MM.1S (cell line): ENCODE data around the gene MED16.

Source experiments
- DNase-seq: peaks from one replicate; pipeline ENCODE4 v3.0.0-alpha.2; 2015
- H2AFZ ChIP-seq: fragments of 300-600 bp; sonication (generic); 2 replicates; pipeline ENCODE4 v1.6.0; 2016; ENCODE audit warnings: antibody characterized with exemption, low read length
- H3F3A ChIP-seq: fragments of 300-600 bp; sonication (generic); 2 replicates; pipeline ENCODE4 v1.6.1; 2016; ENCODE audit warnings: mild to moderate bottlenecking, antibody characterized with exemption, low read length, moderate library complexity, mixed read lengths; ENCODE audit not compliant: insufficient read depth
- H3K27ac ChIP-seq: fragments of 300-600 bp; sonication (generic); 2 replicates; pipeline ENCODE4 v1.5.1; 2016; ENCODE audit warnings: mild to moderate bottlenecking, low read length
- H3K27me3 ChIP-seq: fragments of 300-600 bp; sonication (generic); replicated peaks from 2 replicates; pipeline ENCODE4 v1.6.0; 2016; ENCODE audit warnings: low read length; ENCODE audit not compliant: insufficient read depth
- H3K36me3 ChIP-seq: fragments of 300-600 bp; sonication (generic); replicated peaks from 2 replicates; pipeline ENCODE4 v1.6.1; 2016; ENCODE audit warnings: mild to moderate bottlenecking, low read length, mixed read lengths; ENCODE audit not compliant: insufficient read depth
- H3K4me1 ChIP-seq: fragments of 300-600 bp; sonication (generic); 2 replicates; pipeline ENCODE4 v1.6.1; 2016; ENCODE audit warnings: low read length, mixed read lengths
- H3K4me2 ChIP-seq: fragments of 300-600 bp; sonication (generic); 2 replicates; pipeline ENCODE4 v1.6.0; 2016; ENCODE audit warnings: low read depth, low read length
- H3K4me3 ChIP-seq: fragments of 300-600 bp; sonication (generic); 2 replicates; pipeline ENCODE4 v1.5.1; 2016; ENCODE audit warnings: low read length, mixed read lengths
- H3K79me2 ChIP-seq: fragments of 300-600 bp; sonication (generic); 2 replicates; pipeline ENCODE4 v1.6.1; 2016; ENCODE audit warnings: mixed run types, low read length, mixed read lengths
- H3K9ac ChIP-seq: fragments of 300-600 bp; sonication (generic); 2 replicates; pipeline ENCODE4 v1.6.1; 2016; ENCODE audit warnings: low read length, mixed read lengths
- H3K9me2 ChIP-seq: fragments of 300-600 bp; sonication (generic); replicated peaks from 2 replicates; pipeline ENCODE4 v1.6.1; 2016; ENCODE audit warnings: mild to moderate bottlenecking, low read length, mixed read lengths; ENCODE audit not compliant: insufficient read depth
- H3K9me3 ChIP-seq: fragments of 300-600 bp; sonication (generic); replicated peaks from 2 replicates; pipeline ENCODE4 v1.6.1; 2016; ENCODE audit warnings: mild to moderate bottlenecking, low read length, mixed read lengths; ENCODE audit not compliant: insufficient read depth
- H4K20me1 ChIP-seq: fragments of 300-600 bp; sonication (generic); 2 replicates; pipeline ENCODE4 v1.6.1; 2016; ENCODE audit warnings: mild to moderate bottlenecking, low read length, moderate library complexity, mixed read lengths; ENCODE audit not compliant: insufficient read depth
- EZH2 ChIP-seq: fragments of 300-600 bp; sonication (generic); optimal IDR thresholded peaks from 2 replicates; pipeline ENCODE3; 2017; ENCODE audit warnings: low read depth, mild to moderate bottlenecking, antibody characterized with exemption, low read length, mixed read lengths
- EZH2phosphoT487 ChIP-seq: fragments of 300-600 bp; sonication (generic); IDR thresholded peaks from 2 replicates; pipeline ENCODE4 v1.6.1; 2018; ENCODE audit warnings: antibody characterized with exemption, low read length
- TF ChIP-seq, protein P1 (sequence below): fragments of 300-600 bp; sonication (generic); IDR thresholded peaks from 2 replicates; pipeline ENCODE4 v1.5.1; 2016; ENCODE audit warnings: antibody characterized with exemption, low read length, mixed read lengths

Gene MED16

DNA sequence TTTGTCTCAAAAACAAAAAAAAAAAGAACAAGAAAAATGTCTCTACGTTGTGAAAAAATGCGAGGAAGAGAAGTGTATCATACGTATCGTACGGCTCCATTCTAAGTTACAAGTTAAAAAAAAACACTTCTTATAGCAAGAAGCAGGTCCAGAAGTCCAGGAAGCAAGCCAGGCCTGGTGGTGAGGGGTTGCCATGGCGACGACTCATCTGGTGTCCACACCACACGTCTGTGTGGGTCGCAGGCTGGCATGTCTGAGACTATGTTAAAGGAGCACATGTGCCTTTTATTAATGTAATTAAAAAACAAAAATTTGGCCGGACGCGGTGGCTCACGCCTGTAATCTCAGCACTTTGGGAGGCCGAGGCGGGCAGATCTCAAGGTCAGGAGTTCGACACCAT is 5.9 kb downstream of the MED16 start:
- DNase-seq = no peak
- H3F3A ChIP-seq = no peaks in the 10 kb centered on the region

DNA sequence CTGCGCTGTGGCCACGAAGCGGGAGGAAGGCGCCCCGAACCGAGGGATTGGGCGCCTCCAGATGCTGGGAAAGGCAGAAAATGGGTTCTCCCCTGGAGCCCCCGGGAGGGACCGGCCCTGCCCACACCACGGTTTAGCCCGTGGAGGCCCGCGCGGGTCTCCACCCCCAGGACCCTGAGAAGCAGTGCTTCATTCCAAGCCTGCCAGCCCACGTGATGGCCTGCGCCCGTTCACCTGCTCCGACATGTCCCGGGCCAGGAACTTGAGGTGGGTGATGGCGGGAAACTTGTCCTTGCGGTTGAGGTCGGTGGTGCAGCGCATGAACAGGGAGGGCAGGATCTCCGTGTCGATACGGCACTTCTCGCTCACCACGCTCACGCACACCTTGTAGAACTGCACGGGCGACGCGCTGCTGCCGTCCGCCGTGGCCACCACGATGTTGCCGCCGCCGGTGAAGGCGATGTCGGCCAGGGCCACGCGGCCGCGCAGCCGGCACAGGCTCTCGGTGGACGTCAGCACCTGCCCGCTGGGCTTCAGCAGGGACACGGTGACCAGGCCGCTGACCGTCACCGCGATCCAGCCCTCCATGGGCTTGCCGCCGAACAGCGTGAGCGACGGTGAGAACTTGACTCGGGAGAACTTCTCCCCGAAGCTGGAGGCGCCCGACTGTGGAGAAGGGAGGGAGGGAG is 7.3 kb downstream of the MED16 start:
- H3K4me3 ChIP-seq = no peak overlapping the region
- H3K36me3 ChIP-seq = no peaks in the 10 kb centered on the region; the same call in 1 of the 2 replicates
- H3K9me2 ChIP-seq = no peaks in the 10 kb centered on the region
- TF ChIP-seq, protein P1, sequence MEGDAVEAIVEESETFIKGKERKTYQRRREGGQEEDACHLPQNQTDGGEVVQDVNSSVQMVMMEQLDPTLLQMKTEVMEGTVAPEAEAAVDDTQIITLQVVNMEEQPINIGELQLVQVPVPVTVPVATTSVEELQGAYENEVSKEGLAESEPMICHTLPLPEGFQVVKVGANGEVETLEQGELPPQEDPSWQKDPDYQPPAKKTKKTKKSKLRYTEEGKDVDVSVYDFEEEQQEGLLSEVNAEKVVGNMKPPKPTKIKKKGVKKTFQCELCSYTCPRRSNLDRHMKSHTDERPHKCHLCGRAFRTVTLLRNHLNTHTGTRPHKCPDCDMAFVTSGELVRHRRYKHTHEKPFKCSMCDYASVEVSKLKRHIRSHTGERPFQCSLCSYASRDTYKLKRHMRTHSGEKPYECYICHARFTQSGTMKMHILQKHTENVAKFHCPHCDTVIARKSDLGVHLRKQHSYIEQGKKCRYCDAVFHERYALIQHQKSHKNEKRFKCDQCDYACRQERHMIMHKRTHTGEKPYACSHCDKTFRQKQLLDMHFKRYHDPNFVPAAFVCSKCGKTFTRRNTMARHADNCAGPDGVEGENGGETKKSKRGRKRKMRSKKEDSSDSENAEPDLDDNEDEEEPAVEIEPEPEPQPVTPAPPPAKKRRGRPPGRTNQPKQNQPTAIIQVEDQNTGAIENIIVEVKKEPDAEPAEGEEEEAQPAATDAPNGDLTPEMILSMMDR = no peak
- TF ChIP-seq EZH2 = no peak
- no peak for TF ChIP-seq EZH2phosphoT487
- H3K9ac ChIP-seq = no peak overlapping the region
- no peaks in the 10 kb centered on the region for H3K9me3 ChIP-seq
- H3F3A ChIP-seq = no peaks in the 10 kb centered on the region
- peaks cover 13% of the 10 kb centered on the region for H3K79me2 ChIP-seq
- no peaks in the 10 kb centered on the region for H3K4me1 ChIP-seq
- no peak overlapping the region for H3K4me2 ChIP-seq
- H4K20me1 ChIP-seq = no peaks in the 10 kb centered on the region; the same call in 1 of the 2 replicates
- no peak overlapping the region for H3K27ac ChIP-seq
- DNase-seq = no peak
- H2AFZ ChIP-seq = no peak overlapping the region
- no peaks in the 10 kb centered on the region for H3K27me3 ChIP-seq

More for the DNA sequence above, 5.9 kb downstream of the MED16 start:
- Histone ChIP-seq H3K9me2 (no peaks in the 10 kb centered on the region), H3K9me3 (no peaks in the 10 kb centered on the region), H2AFZ (no peak overlapping the region), H3K27ac (no peak overlapping the region), H3K4me3 (no peak overlapping the region), H4K20me1 (no peaks in the 10 kb centered on the region; the same call in 1 of the 2 replicates), H3K79me2 (peaks cover 25% of the 10 kb centered on the region), H3K9ac (no peak overlapping the region), H3K36me3 (no peaks in the 10 kb centered on the region; the same call in 1 of the 2 replicates), H3K4me2 (no peak overlapping the region), H3K27me3 (no peaks in the 10 kb centered on the region), H3K4me1 (no peaks in the 10 kb centered on the region)
- TF ChIP-seq EZH2phosphoT487 (no peak), EZH2 (no peak)
- TF ChIP-seq, protein P1 = no peak

- H3F3A ChIP-seq = no peaks in the 10 kb centered on the region
- H3K36me3 ChIP-seq = no peaks in the 10 kb centered on the region; the same call in 1 of the 2 replicates
- H3K4me3 ChIP-seq = no peak overlapping the region
- no peak for DNase-seq
- peaks cover 2% of the 10 kb centered on the region; the same call in 1 of the 2 replicates for H3K79me2 ChIP-seq
- H3K9me3 ChIP-seq = no peaks in the 10 kb centered on the region
- H3K4me1 ChIP-seq = no peaks in the 10 kb centered on the region
- no peaks in the 10 kb centered on the region; the same call in 1 of the 2 replicates for H4K20me1 ChIP-seq
- TF ChIP-seq, protein P1 = no peak
- TF ChIP-seq EZH2phosphoT487 = no peak
- TF ChIP-seq EZH2 = no peak
- H3K4me2 ChIP-seq = no peak overlapping the region
- no peaks in the 10 kb centered on the region for H3K27me3 ChIP-seq
- H3K9ac ChIP-seq = no peak overlapping the region
- no peak overlapping the region for H3K27ac ChIP-seq
- H3K9me2 ChIP-seq = no peaks in the 10 kb centered on the region
- H2AFZ ChIP-seq = no peak overlapping the region
These were observed 8.4 kb downstream of the MED16 start for GRCh38 chr19:884420-885211.
